IMR-90 (cell line): ENCODE data around the gene KRT4. TPM values are rescaled to one million over a fixed set of nuclear protein-coding genes. Genes with fewer than 3 reads are reported as not detected.

ENCODE experiments used
- ATAC-seq: fragments of 200-7000 bp; cut with Tn5 transposase; 2 replicates; pipeline ENCODE4 v1.9.1; 2020; ENCODE audit warnings: low read depth, mild to moderate bottlenecking, moderate library complexity
- BruUV-seq: library from RNA; stranded (reverse); fragments of 400-500 nt; replicated peaks from 2 replicates; lab custom pipeline; 2021; lab: Mats Ljungman, UMichigan
- CTCF ChIA-PET: fragments of 300-600 bp; formaldehyde crosslinking; extraction: SDS; loops from one replicate; lab custom pipeline; 2021; ENCODE audit warnings: antibody characterized with exemption; lab: Yijun Ruan, JAX
- POLR2A ChIA-PET: fragments of 300-600 bp; sonication (Branson Sonifier 250); formaldehyde crosslinking; loops from one replicate; lab custom pipeline; 2022; ENCODE audit warnings: antibody characterized with exemption; ENCODE audit not compliant: unreplicated experiment; lab: Charles Lee
- DNase-seq: peaks from one replicate; pipeline ENCODE4 v3.0.0; 2013
- H2AFZ ChIP-seq: replicated peaks from 2 replicates; pipeline ENCODE3; 2013; ENCODE audit warnings: low read length, mild to moderate bottlenecking; ENCODE audit not compliant: poor library complexity
- H2AK5ac ChIP-seq: 2 replicates; pipeline ENCODE4 v1.6.1; 2013; ENCODE audit warnings: low read depth, low read length, inconsistent platforms
- H2AK9ac ChIP-seq: replicated peaks from 2 replicates; pipeline ENCODE3; 2013; ENCODE audit warnings: mild to moderate bottlenecking, low read depth, low read length, moderate library complexity; ENCODE audit not compliant: poor library complexity
- H2BK120ac ChIP-seq: 2 replicates; pipeline ENCODE4 v1.6.1; 2013; ENCODE audit warnings: low read depth, low read length, inconsistent platforms
- H2BK15ac ChIP-seq: 3 replicates; pipeline ENCODE4 v1.6.1; 2013; ENCODE audit warnings: low read depth, low read length, inconsistent platforms
- H2BK20ac ChIP-seq: 2 replicates; pipeline ENCODE4 v1.6.1; 2013; ENCODE audit warnings: low read depth, mild to moderate bottlenecking, inconsistent platforms, low read length, moderate library complexity
- H2BK5ac ChIP-seq: 2 replicates; pipeline ENCODE4 v1.6.1; 2013; ENCODE audit warnings: mild to moderate bottlenecking, low read depth, low read length, inconsistent platforms; ENCODE audit not compliant: poor library complexity, severe bottlenecking
- H3K14ac ChIP-seq: replicated peaks from 2 replicates; pipeline ENCODE4 v1.6.1; 2013; ENCODE audit warnings: low read depth, low read length, inconsistent platforms
- H3K18ac ChIP-seq: 2 replicates; pipeline ENCODE4 v1.6.1; 2013; ENCODE audit warnings: low read depth, low read length, control low read depth
- H3K23ac ChIP-seq: 2 replicates; pipeline ENCODE4 v1.6.1; 2013; ENCODE audit warnings: low read depth, low read length, inconsistent platforms
- H3K27ac ChIP-seq: 2 replicates; pipeline ENCODE4 v1.5.1; 2013; ENCODE audit warnings: mild to moderate bottlenecking, control low read depth, low read length; ENCODE audit not compliant: insufficient read depth
- H3K27me3 ChIP-seq: 2 replicates; pipeline ENCODE4 v1.6.1; 2013; ENCODE audit warnings: low read length; ENCODE audit not compliant: control insufficient read depth, insufficient read depth
- H3K36me3 ChIP-seq: 2 replicates; pipeline ENCODE4 v1.6.1; 2013; ENCODE audit warnings: low read length, mixed read lengths; ENCODE audit not compliant: control insufficient read depth, insufficient read depth
- H3K4ac ChIP-seq: 2 replicates; pipeline ENCODE4 v1.6.1; 2013; ENCODE audit warnings: low read depth, low read length, inconsistent platforms
- H3K4me1 ChIP-seq: 2 replicates; pipeline ENCODE4 v1.6.1; 2013; ENCODE audit warnings: low read length, mixed read lengths; ENCODE audit not compliant: control insufficient read depth, insufficient read depth
- H3K4me2 ChIP-seq: 2 replicates; pipeline ENCODE4 v1.6.1; 2013; ENCODE audit warnings: low read depth, mild to moderate bottlenecking, control low read depth, low read length, moderate library complexity
- H3K4me3 ChIP-seq: 2 replicates; pipeline ENCODE4 v1.5.1; 2013; ENCODE audit warnings: low read depth, mild to moderate bottlenecking, control low read depth, low read length, moderate library complexity; ENCODE audit not compliant: insufficient read depth
- H3K56ac ChIP-seq: 2 replicates; pipeline ENCODE4 v1.6.1; 2013; ENCODE audit warnings: low read length, inconsistent platforms; ENCODE audit not compliant: insufficient read depth; ENCODE audit errors: extremely low read depth
- H3K79me1 ChIP-seq, 2 experiments: 2 replicates each; pipeline ENCODE4 v1.6.1; 2013; ENCODE audit warnings: low read length in 2 of 2, inconsistent platforms in 1 of 2, low read depth in 1 of 2
- H3K9ac ChIP-seq: 2 replicates; pipeline ENCODE4 v1.6.1; 2013; ENCODE audit warnings: low read depth, low read length, control low read depth
- H3K9me1 ChIP-seq: 2 replicates; pipeline ENCODE4 v1.6.1; 2013; ENCODE audit warnings: low read length, inconsistent platforms; ENCODE audit not compliant: insufficient read depth
- H3K9me3 ChIP-seq: 2 replicates; pipeline ENCODE4 v1.6.1; 2013; ENCODE audit warnings: low read length; ENCODE audit not compliant: control insufficient read depth, insufficient read depth
- H4K20me1 ChIP-seq: 2 replicates; pipeline ENCODE4 v1.6.1; 2013; ENCODE audit warnings: low read length, inconsistent platforms; ENCODE audit not compliant: insufficient read depth
- H4K5ac ChIP-seq: 2 replicates; pipeline ENCODE4 v1.6.1; 2013; ENCODE audit warnings: mild to moderate bottlenecking, low read depth, low read length, control low read depth
- H4K8ac ChIP-seq, 2 experiments: 2 replicates each; pipeline ENCODE4 v1.6.1; 2013; ENCODE audit warnings: low read depth in 2 of 2, low read length in 2 of 2, control low read depth in 1 of 2, inconsistent platforms in 1 of 2
- H4K91ac ChIP-seq: 2 replicates; pipeline ENCODE4 v1.6.1; 2013; ENCODE audit warnings: low read depth, low read length, inconsistent platforms; ENCODE audit not compliant: insufficient read depth
- BHLHE40 ChIP-seq: fragments of 150-350 bp; IDR thresholded peaks from 2 replicates; pipeline ENCODE4 v1.6.1; 2016; ENCODE audit warnings: mild to moderate bottlenecking, low read depth, low read length
- CEBPB ChIP-seq: IDR thresholded peaks from 2 replicates; pipeline ENCODE4 v1.6.1; 2012; ENCODE audit warnings: low read depth, low read length, improper control_type of control experiment
- CHD1 ChIP-seq: IDR thresholded peaks from 2 replicates; pipeline ENCODE4 v1.6.1; 2012; ENCODE audit warnings: low read depth, low read length, improper control_type of control experiment
- CTCF ChIP-seq: conservative IDR thresholded peaks from 2 replicates; pipeline ENCODE4 v1.5.1; 2012; ENCODE audit warnings: mild to moderate bottlenecking, low read depth, low read length, improper control_type of control experiment
- ELK1 ChIP-seq: fragments of 150-350 bp; IDR thresholded peaks from 2 replicates; pipeline ENCODE4 v1.6.1; 2016; ENCODE audit warnings: low read depth, mild to moderate bottlenecking, low read length, moderate library complexity, borderline replicate concordance
- FOS ChIP-seq: fragments of 150-350 bp; IDR thresholded peaks from 2 replicates; pipeline ENCODE4 v1.6.1; 2016; ENCODE audit warnings: low read depth, low read length
- MAFK ChIP-seq: IDR thresholded peaks from 2 replicates; pipeline ENCODE4 v1.6.1; 2012; ENCODE audit warnings: low read depth, low read length, improper control_type of control experiment
- MAZ ChIP-seq: IDR thresholded peaks from 2 replicates; pipeline ENCODE4 v1.6.1; 2012; ENCODE audit warnings: low read depth, mild to moderate bottlenecking, low read length, improper control_type of control experiment, moderate library complexity, borderline replicate concordance
- MXI1 ChIP-seq: IDR thresholded peaks from 2 replicates; pipeline ENCODE4 v1.6.1; 2012; ENCODE audit warnings: low read depth, mild to moderate bottlenecking, low read length, moderate library complexity, borderline replicate concordance
- NFE2L2 ChIP-seq: fragments of 150-350 bp; IDR thresholded peaks from 2 replicates; pipeline ENCODE4 v1.6.1; 2016; ENCODE audit warnings: low read depth, mild to moderate bottlenecking, low read length
- POLR2A ChIP-seq: IDR thresholded peaks from 2 replicates; pipeline ENCODE4 v1.6.1; 2012; ENCODE audit warnings: mild to moderate bottlenecking, low read depth, low read length
- RAD21 ChIP-seq: IDR thresholded peaks from 2 replicates; pipeline ENCODE4 v1.6.1; 2012; ENCODE audit warnings: low read length, improper control_type of control experiment
- RCOR1 ChIP-seq: IDR thresholded peaks from 2 replicates; pipeline ENCODE4 v1.6.1; 2012; ENCODE audit warnings: mild to moderate bottlenecking, low read length, improper control_type of control experiment; ENCODE audit not compliant: insufficient replicate concordance
- RFX5 ChIP-seq: IDR thresholded peaks from 2 replicates; pipeline ENCODE4 v1.8.0; 2012; ENCODE audit warnings: low read depth, mild to moderate bottlenecking, low read length, moderate library complexity
- SMC3 ChIP-seq: fragments of 150-350 bp; IDR thresholded peaks from 2 replicates; pipeline ENCODE4 v1.6.1; 2016; ENCODE audit warnings: low read depth, mild to moderate bottlenecking, antibody characterized with exemption, low read length, moderate library complexity
- USF2 ChIP-seq: fragments of 150-350 bp; IDR thresholded peaks from 2 replicates; pipeline ENCODE4 v1.6.1; 2017; ENCODE audit warnings: mild to moderate bottlenecking, antibody characterized with exemption, low read length, low read depth
- WGBS, 2 experiments: methylation state at CpG; one replicate each; pipeline versions ENCODE4 v1.1.5 to v1.1.7; 2013; ENCODE audit warnings: missing lambda C conversion rate in 2 of 2; ENCODE audit not compliant: insufficient read length in 1 of 2; ENCODE audit errors: extremely low coverage in 2 of 2; 5-methylcytosine and 5-hydroxymethylcytosine counted together
- dilution Hi-C: fragments of 300-500 bp; cut with HindIII; formaldehyde crosslinking; loops from one replicate; pipeline ENCODE4 v1.14.3; 2018; ENCODE audit warnings: low sequenced_read_pairs; ENCODE audit not compliant: unreplicated experiment
- in situ Hi-C: fragments of 300-500 bp; cut with MboI; formaldehyde crosslinking; loops from 3 replicates; pipeline ENCODE4 v1.14.3; 2019; ENCODE audit warnings: low sequenced_read_pairs, inconsistent platforms, mixed read lengths
- intact Hi-C: fragments of 100-400 bp; cut with micrococcal nuclease; formaldehyde crosslinking; loops from 2 replicates; pipeline ENCODE4 v1.10.0; 2022
- polyA plus RNA-seq, 3 experiments: library from polyadenylated mRNA; depleted of rRNA; stranded (reverse); fragments of >200 nt; gene quantifications; 2 replicates each; pipeline ENCODE4 v1.2.3, GENCODE V29; 2012; ENCODE audit warnings: low replicate concordance in 1 of 3
- total RNA-seq: library from RNA; depleted of rRNA; stranded (reverse); fragments of >200 nt; gene quantifications from 2 replicates; pipeline ENCODE4 v1.2.3, GENCODE V29; 2012

The KRT4 gene
- total and polyA plus RNA-seq, 2 of the 4 experiments (the other 2 are of a cell fraction): under 0.01 to 0.07 TPM

- H3K4me2 ChIP-seq: no peak overlapping the region
- POLR2A ChIA-PET: no interaction called here
- intact Hi-C loops: no loop called here
- H3K27me3 ChIP-seq: peaks cover 47% of the 10 kb centered on the region
- no peaks in the 10 kb centered on the region for H3K36me3 ChIP-seq
- H4K5ac ChIP-seq: no peak overlapping the region
- no peak overlapping the region for H2BK20ac ChIP-seq
- no peaks in the 10 kb centered on the region for H3K4me1 ChIP-seq
- no peak overlapping the region for H2BK15ac ChIP-seq
- H2BK120ac ChIP-seq: no peak overlapping the region
- H2BK5ac ChIP-seq: no peak overlapping the region
- H3K4ac ChIP-seq: no peak overlapping the region
- H3K56ac ChIP-seq: no peak overlapping the region
- no peak overlapping the region for H2AK9ac ChIP-seq
- H3K18ac ChIP-seq: no peak overlapping the region
- H3K4me3 ChIP-seq: no peak overlapping the region
- in situ Hi-C loops: no loop called here
- no peak overlapping the region for H2AK5ac ChIP-seq
- no peak overlapping the region for H3K23ac ChIP-seq
- ATAC-seq (no peak), DNase-seq (no peak)
- 90% methylated on average over 2 of the region's 11 CpGs; no CpG with 5 or more reads in 1 of the 2 experiments for WGBS, 2 experiments
- TF ChIP-seq MAFK (no peak), RCOR1 (no peak), SMC3 (no peak), MAZ (no peak), POLR2A (no peak), FOS (no peak), NFE2L2 (no peak), RFX5 (no peak), CEBPB (no peak), RAD21 (no peak), ELK1 (no peak), MXI1 (no peak), USF2 (no peak), BHLHE40 (no peak), CHD1 (no peak), CTCF (no peak)
- no peak overlapping the region for H3K27ac ChIP-seq
- BruUV-seq: no TSS peak
- CTCF ChIA-PET: no interaction called here
- H3K9me3 ChIP-seq: no peaks in the 10 kb centered on the region
- no peaks in the 10 kb centered on the region for H3K9me1 ChIP-seq
- H2AFZ ChIP-seq: no peak overlapping the region
- H3K9ac ChIP-seq: no peak overlapping the region
- H4K20me1 ChIP-seq: no peaks in the 10 kb centered on the region
- no peak overlapping the region for H3K14ac ChIP-seq
- no peaks in the 10 kb centered on the region for H3K79me1 ChIP-seq
- H4K91ac ChIP-seq: no peak overlapping the region
- H4K8ac ChIP-seq: no peak overlapping the region
- dilution Hi-C loops: no loop called here
Measured at GRCh38 chr12:52788876-52789636, 24.9 kb downstream of the KRT4 start.
